Epithelial cell of esophagus (primary cell): ENCODE data around the gene CCM2.
A peak's percentile ranks its signal among the peaks of the same experiment; 100 is the strongest.
"Not testable (repeated sequence)": the region's sequence is repeated elsewhere in the genome, so short reads cannot be mapped to it uniquely, and the experiment has no call there.

Source experiments
- DNase-seq: peaks from one replicate; pipeline ENCODE4 v3.0.0; 2010; ENCODE audit warnings: low read depth
- H3K4me3 ChIP-seq: 2 replicates; pipeline ENCODE4 v1.5.1; 2011; ENCODE audit warnings: mild to moderate bottlenecking, low read length, control low read depth
- CTCF ChIP-seq: IDR thresholded peaks from 2 replicates; pipeline ENCODE4 v1.5.1; 2011; ENCODE audit warnings: low read depth, mild to moderate bottlenecking, low read length, control low read depth, inconsistent platforms; ENCODE audit not compliant: insufficient read depth; ENCODE audit errors: missing control alignments

Gene CCM2

GRCh38 chr7:44987996-44988395 is 12.0 kb upstream of the CCM2 start:
- no peak overlapping the region for H3K4me3 ChIP-seq
- no peak for TF ChIP-seq CTCF
- no peak for DNase-seq

GRCh38 chr7:44988701-44989100 is 11.3 kb upstream of the CCM2 start:
- DNase-seq: peak; percentile 41
- no peak overlapping the region for H3K4me3 ChIP-seq
- TF ChIP-seq CTCF: no peak

DNA sequence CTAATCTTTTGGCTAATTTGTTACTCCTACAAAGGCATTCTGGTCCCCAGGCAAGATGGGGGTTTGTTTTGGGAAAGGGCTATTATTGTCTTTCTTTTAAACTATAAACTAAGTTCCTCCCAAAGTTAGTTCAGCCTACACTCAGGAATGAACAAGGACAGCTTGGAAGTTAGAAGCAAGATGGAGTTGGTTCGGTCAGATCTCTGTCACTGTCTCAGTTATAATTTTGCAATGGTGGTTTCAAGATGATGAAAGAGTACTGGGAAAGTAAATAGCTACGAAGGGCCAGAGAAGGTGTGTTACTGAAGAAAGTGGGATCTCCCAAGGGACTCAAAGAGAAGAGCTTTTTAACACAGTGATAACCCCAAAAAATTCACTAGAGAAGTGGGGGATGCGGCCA is 10.9 kb upstream of the CCM2 start:
- no peak overlapping the region for H3K4me3 ChIP-seq
- DNase-seq: no peak
- TF ChIP-seq CTCF: no peak

GRCh38 chr7:44990109-44991023 is 9.6 kb upstream of the CCM2 start:
- DNase-seq: peak; percentile 76
- TF ChIP-seq CTCF: no peak
- no peak overlapping the region for H3K4me3 ChIP-seq

DNA sequence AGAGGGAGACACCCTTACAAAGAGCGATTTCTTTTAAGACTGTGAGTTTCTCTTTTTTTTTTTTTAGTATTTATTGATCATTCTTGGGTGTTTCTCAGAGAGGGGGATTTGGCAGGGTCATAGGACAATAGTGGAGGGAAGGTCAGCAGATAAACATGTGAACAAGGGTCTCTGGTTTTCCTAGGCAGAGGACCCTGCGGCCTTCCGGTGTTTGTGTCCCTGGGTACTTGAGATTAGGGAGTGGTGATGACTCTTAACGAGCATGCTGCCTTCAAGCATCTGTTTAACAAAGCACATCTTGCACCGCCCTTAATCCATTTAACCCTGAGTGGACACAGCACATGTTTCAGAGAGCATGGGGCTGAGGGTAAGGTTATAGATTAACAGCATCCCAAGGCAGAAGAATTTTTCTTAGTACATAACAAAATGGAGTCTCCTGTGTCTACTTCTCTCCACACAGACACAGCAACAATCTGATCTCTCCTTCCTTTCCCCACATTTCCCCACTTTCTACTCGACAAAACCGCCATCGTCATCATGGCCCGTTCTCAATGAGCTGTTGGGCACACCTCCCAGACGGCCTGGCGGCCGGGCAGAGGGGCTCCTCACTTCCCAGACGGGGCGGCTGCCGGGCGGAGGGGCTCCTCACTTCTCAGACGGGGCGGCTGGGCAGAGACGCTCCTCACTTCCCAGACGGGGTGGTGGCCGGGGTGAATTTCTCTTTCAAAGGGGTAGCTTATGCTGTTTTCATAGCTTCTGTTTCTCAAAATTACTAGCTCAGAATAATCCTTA is 7.8 kb upstream of the CCM2 start:
- not testable (repeated sequence) for DNase-seq, H3K4me3 ChIP-seq

GRCh38 chr7:44994877-44995554 is 5.0 kb upstream of the CCM2 start:
- TF ChIP-seq CTCF: no peak
- DNase-seq: no peak
- H3K4me3 ChIP-seq: no peak overlapping the region
